ENCODE data around the gene SUSD5. TPM values are rescaled to one million over a fixed set of nuclear protein-coding genes. Genes with fewer than 3 reads are reported as not detected.

SUSD5 gene
- total and polyA plus RNA-seq, 2 experiments from 2014 or later = 1.4 to 3.6 TPM

DNA sequence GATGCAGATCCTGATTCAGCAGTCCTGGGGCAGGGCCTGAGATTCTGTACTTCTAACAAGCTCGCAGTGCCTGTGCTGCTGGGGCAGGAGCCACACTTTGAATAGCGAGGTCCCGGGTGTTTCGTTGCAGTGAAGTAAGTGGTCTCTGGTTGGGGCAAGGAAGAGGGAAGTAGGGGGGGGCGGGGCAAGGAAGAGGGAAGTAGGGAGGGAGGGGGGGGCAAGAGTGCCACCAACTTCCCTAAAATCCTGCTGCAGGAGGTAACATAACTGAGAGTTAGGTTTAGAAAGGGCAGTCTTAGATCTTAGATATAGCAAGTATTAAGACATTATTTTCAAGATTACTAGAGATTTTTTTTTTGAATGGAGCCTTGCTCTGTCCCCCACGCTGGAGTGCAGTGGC, 69.3 kb downstream of the SUSD5 start:
- Histone ChIP-seq H3K4me1 (ENCODE audit: insufficient read depth) (no peaks in the 10 kb centered on the region), H3K79me2 (replicated peaks; ENCODE audit: insufficient read depth) (no peaks in the 10 kb centered on the region), H3K4me3 (no peak overlapping the region), H4K20me1 (replicated peaks; ENCODE audit: insufficient read depth) (no peaks in the 10 kb centered on the region; the same call in 1 of the 2 replicates), H3K4me2 (no peak overlapping the region), H3K36me3 (ENCODE audit: insufficient read depth) (no peaks in the 10 kb centered on the region), H3K27ac (ENCODE audit: low read depth) (no peak overlapping the region), H2AFZ (no peak overlapping the region), H3K27me3 (ENCODE audit: insufficient read depth) (no peaks in the 10 kb centered on the region), H3F3A (replicated peaks; ENCODE audit: low read depth) (no peaks in the 10 kb centered on the region), H3K9me2 (ENCODE audit: insufficient read depth) (peaks cover 5% of the 10 kb centered on the region; the same call in 1 of the 2 replicates)
- H3K4me1 Mint-ChIP-seq = peaks cover under 1% of the 10 kb centered on the region; the same call in 1 of the 3 replicates
- no peak overlapping the region for H3K4me3 Mint-ChIP-seq
- no peak for DNase-seq (ENCODE audit: low spot score)
- no peaks in the 10 kb centered on the region for H3K36me3 Mint-ChIP-seq (ENCODE audit: low read depth)
- ATAC-seq = no peak
- no peak for TF ChIP-seq EZH2 (IDR thresholded peaks at IDR 0.05; ENCODE audit: low read depth, unreplicated experiment)
- TF ChIP-seq, protein P1, sequence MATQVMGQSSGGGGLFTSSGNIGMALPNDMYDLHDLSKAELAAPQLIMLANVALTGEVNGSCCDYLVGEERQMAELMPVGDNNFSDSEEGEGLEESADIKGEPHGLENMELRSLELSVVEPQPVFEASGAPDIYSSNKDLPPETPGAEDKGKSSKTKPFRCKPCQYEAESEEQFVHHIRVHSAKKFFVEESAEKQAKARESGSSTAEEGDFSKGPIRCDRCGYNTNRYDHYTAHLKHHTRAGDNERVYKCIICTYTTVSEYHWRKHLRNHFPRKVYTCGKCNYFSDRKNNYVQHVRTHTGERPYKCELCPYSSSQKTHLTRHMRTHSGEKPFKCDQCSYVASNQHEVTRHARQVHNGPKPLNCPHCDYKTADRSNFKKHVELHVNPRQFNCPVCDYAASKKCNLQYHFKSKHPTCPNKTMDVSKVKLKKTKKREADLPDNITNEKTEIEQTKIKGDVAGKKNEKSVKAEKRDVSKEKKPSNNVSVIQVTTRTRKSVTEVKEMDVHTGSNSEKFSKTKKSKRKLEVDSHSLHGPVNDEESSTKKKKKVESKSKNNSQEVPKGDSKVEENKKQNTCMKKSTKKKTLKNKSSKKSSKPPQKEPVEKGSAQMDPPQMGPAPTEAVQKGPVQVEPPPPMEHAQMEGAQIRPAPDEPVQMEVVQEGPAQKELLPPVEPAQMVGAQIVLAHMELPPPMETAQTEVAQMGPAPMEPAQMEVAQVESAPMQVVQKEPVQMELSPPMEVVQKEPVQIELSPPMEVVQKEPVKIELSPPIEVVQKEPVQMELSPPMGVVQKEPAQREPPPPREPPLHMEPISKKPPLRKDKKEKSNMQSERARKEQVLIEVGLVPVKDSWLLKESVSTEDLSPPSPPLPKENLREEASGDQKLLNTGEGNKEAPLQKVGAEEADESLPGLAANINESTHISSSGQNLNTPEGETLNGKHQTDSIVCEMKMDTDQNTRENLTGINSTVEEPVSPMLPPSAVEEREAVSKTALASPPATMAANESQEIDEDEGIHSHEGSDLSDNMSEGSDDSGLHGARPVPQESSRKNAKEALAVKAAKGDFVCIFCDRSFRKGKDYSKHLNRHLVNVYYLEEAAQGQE (IDR thresholded peaks at IDR 0.05; ENCODE audit: unreplicated experiment) = no peak
- H3K27me3 Mint-ChIP-seq (ENCODE audit: insufficient read depth, low read depth, poor library complexity) = peaks cover 23% of the 10 kb centered on the region
- H3K27ac Mint-ChIP-seq = no peak overlapping the region
- H3K9me3 Mint-ChIP-seq = no peaks in the 10 kb centered on the region

DNA sequence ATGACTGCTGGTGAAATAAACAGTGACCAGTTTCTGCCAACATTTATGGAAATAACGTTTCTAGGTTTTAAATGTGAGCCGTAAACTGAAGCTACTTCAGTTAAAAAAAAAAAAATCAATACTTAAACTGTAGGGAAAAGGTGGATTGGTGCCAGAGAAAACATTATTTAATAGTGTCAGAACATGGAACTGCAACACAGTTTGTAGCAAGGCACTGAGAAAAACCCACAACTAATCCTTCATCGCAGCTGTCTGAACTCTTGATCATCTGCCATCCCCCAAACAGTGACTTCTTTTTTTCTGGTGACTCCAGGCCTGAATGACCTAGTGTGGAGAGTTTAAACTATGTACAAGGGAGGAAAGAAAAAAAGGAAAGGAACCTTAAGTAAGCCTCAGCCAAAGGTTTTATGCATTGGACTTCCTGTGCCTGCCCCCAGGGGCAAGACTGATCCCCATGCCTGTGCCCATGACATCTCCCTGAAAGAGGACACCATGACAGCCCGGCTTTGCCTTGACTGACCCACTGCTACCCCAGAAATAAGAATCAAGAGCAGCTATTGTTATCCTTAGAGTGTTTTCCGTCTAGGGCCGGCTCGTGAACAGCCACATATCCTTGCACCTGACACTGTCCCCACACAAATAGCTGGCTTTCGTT, 71.7 kb downstream of the SUSD5 start:
- Histone ChIP-seq H3K79me2 (replicated peaks; ENCODE audit: insufficient read depth) (no peaks in the 10 kb centered on the region), H3K4me2 (no peak overlapping the region), H3K36me3 (ENCODE audit: insufficient read depth) (no peaks in the 10 kb centered on the region), H3K4me3 (no peak overlapping the region), H2AFZ (no peak overlapping the region), H4K20me1 (replicated peaks; ENCODE audit: insufficient read depth) (no peaks in the 10 kb centered on the region; the same call in 1 of the 2 replicates), H3K27me3 (ENCODE audit: insufficient read depth) (no peaks in the 10 kb centered on the region), H3F3A (replicated peaks; ENCODE audit: low read depth) (no peaks in the 10 kb centered on the region), H3K27ac (ENCODE audit: low read depth) (no peak overlapping the region), H3K9me2 (ENCODE audit: insufficient read depth) (peaks cover 1% of the 10 kb centered on the region; the same call in 1 of the 2 replicates), H3K4me1 (ENCODE audit: insufficient read depth) (no peaks in the 10 kb centered on the region)
- no peak; the same call in 2 of the 3 replicates for ATAC-seq
- peak; percentile 5 for DNase-seq (ENCODE audit: low spot score)
- Mint-ChIP-seq H3K4me1 (peaks cover 6% of the 10 kb centered on the region; the same call in 2 of the 3 replicates), H3K27ac (no peak overlapping the region), H3K9me3 (no peaks in the 10 kb centered on the region), H3K36me3 (ENCODE audit: low read depth) (peaks cover 10% of the 10 kb centered on the region), H3K27me3 (ENCODE audit: insufficient read depth, low read depth, poor library complexity) (peaks cover 18% of the 10 kb centered on the region), H3K4me3 (no peak overlapping the region)
- TF ChIP-seq NANOG (IDR thresholded peaks at IDR 0.05; ENCODE audit: borderline replicate concordance) (no peak), ZNF331 (CRISPR knock-in tag; IDR thresholded peaks at IDR 0.05; ENCODE audit: low read depth) (no peak), CREB1 (CRISPR knock-in tag; IDR thresholded peaks at IDR 0.05; ENCODE audit: low read depth) (no peak), POLR2AphosphoS5 (IDR thresholded peaks at IDR 0.05; ENCODE audit: low read depth) (no peak), EZH2 (IDR thresholded peaks at IDR 0.05; ENCODE audit: low read depth, unreplicated experiment) (no peak)
- TF ChIP-seq, protein P1 (IDR thresholded peaks at IDR 0.05; ENCODE audit: unreplicated experiment) = no peak
- TF ChIP-seq, protein P2, sequence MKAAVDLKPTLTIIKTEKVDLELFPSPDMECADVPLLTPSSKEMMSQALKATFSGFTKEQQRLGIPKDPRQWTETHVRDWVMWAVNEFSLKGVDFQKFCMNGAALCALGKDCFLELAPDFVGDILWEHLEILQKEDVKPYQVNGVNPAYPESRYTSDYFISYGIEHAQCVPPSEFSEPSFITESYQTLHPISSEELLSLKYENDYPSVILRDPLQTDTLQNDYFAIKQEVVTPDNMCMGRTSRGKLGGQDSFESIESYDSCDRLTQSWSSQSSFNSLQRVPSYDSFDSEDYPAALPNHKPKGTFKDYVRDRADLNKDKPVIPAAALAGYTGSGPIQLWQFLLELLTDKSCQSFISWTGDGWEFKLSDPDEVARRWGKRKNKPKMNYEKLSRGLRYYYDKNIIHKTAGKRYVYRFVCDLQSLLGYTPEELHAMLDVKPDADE (IDR thresholded peaks at IDR 0.05) = no peak
- TF ChIP-seq, protein P3, sequence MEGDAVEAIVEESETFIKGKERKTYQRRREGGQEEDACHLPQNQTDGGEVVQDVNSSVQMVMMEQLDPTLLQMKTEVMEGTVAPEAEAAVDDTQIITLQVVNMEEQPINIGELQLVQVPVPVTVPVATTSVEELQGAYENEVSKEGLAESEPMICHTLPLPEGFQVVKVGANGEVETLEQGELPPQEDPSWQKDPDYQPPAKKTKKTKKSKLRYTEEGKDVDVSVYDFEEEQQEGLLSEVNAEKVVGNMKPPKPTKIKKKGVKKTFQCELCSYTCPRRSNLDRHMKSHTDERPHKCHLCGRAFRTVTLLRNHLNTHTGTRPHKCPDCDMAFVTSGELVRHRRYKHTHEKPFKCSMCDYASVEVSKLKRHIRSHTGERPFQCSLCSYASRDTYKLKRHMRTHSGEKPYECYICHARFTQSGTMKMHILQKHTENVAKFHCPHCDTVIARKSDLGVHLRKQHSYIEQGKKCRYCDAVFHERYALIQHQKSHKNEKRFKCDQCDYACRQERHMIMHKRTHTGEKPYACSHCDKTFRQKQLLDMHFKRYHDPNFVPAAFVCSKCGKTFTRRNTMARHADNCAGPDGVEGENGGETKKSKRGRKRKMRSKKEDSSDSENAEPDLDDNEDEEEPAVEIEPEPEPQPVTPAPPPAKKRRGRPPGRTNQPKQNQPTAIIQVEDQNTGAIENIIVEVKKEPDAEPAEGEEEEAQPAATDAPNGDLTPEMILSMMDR (conservative IDR thresholded peaks at IDR 0.05; ENCODE audit: low read depth in 2 of 2) = no peak

Data from GM23338 (cell line).